ENCODE results near the gene TMEM120A.

GRCh38 chr7:75965617-75966016 lies 28.8 kb downstream of the TMEM120A start:
- TF ChIP-seq CTCF (IDR thresholded peaks at IDR 0.05), result no peak
- TF ChIP-seq EZH2 (IDR thresholded peaks at IDR 0.05), result no peak

Data from neural progenitor cell (in vitro differentiated cells).